ENCODE measurements around the gene MCOLN2. TPM values are rescaled to one million over a fixed set of nuclear protein-coding genes. Genes with fewer than 3 reads are reported as not detected.

Gene MCOLN2
- total RNA-seq, 2 experiments from 2014 or later, result 104 to 188 TPM

DNA sequence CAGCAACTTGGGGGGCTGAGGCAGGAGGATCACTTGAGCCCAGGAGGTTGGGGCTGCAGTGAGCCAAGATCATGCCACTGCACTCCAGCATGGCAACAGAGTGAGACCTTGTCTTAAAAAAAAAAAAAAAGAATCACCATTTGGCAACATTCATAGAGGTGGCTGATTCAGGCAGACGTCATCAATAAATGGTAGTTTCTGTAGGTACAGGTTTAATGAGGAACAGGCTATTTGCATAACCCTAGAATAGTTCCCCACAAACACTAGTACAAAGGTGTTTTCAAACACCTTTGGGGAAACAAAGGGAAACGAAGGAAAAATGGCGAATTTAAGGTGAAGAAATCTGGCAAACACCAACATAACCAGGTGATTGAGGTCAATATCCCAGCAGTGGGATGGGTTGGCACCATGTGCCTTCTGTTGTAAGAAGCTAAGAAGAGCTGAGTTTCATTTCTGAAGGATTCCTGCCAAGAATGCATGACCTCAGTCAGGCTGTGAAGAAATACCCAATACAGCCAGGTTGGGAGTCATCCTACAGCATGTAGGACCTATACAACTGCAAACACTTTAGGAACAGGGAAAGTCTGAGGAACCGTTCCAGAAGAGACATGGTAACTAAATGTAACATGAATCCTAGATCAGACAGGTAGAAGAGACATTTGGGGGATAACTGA, 109.5 kb downstream of the MCOLN2 start:
- Histone ChIP-seq H3K9me3 (ENCODE audit: low read length) (no peaks in the 10 kb centered on the region), H3K9me2 (ENCODE audit: insufficient read depth, low read length) (no peaks in the 10 kb centered on the region), H2AFZ (ENCODE audit: low read length) (no peak overlapping the region), H3K79me2 (ENCODE audit: insufficient read depth, low read depth, low read length) (no peaks in the 10 kb centered on the region), H3K4me1 (ENCODE audit: insufficient read depth, low read length, poor library complexity, severe bottlenecking) (no peaks in the 10 kb centered on the region), H3K36me3 (ENCODE audit: insufficient read depth, low read length) (no peaks in the 10 kb centered on the region), H3K4me3 (ENCODE audit: low read depth, low read length, poor library complexity, severe bottlenecking) (no peak overlapping the region), H3K4me2 (ENCODE audit: low read length) (no peak overlapping the region), H4K20me1 (ENCODE audit: insufficient read depth, low read length) (no peaks in the 10 kb centered on the region), H3K27ac (ENCODE audit: low read depth, low read length, poor library complexity, severe bottlenecking) (no peak overlapping the region)
- DNase-seq (ENCODE audit: low spot score), result no peak
- POLR2A ChIA-PET, result no interaction called here
- intact Hi-C loops (cut with micrococcal nuclease; ENCODE audit: unreplicated experiment), result no loop called here
- no TSS peak for BruUV-seq (replicated peaks)
- CTCF ChIA-PET (ENCODE audit: unreplicated experiment), result no interaction called here
- TF ChIP-seq EZH2phosphoT487 (IDR thresholded peaks at IDR 0.05; ENCODE audit: borderline replicate concordance, low read depth, low read length), result no peak
- TF ChIP-seq CTCF (conservative IDR thresholded peaks at IDR 0.05; ENCODE audit: low read length), result no peak

- no peaks in the 10 kb centered on the region for H4K20me1 ChIP-seq (ENCODE audit: insufficient read depth, low read length)
- 0 out of 2 replicates have a peak, but pooled peaks cover 4% of the 10 kb centered on the region for H3K9me3 ChIP-seq (ENCODE audit: low read length)
- H3K9me2 ChIP-seq (ENCODE audit: insufficient read depth, low read length), result no peaks in the 10 kb centered on the region
- H3K79me2 ChIP-seq (ENCODE audit: insufficient read depth, low read depth, low read length), result no peaks in the 10 kb centered on the region
- no peak for DNase-seq (ENCODE audit: low spot score)
- no peak overlapping the region for H3K27ac ChIP-seq (ENCODE audit: low read depth, low read length, poor library complexity, severe bottlenecking)
- BruUV-seq (replicated peaks), result no TSS peak
- CTCF ChIA-PET (ENCODE audit: unreplicated experiment), result no interaction called here
- intact Hi-C loops (cut with micrococcal nuclease; ENCODE audit: unreplicated experiment), result no loop called here
- no peak overlapping the region for H2AFZ ChIP-seq (ENCODE audit: low read length)
- H3K4me1 ChIP-seq (ENCODE audit: insufficient read depth, low read length, poor library complexity, severe bottlenecking), result no peaks in the 10 kb centered on the region
- no peaks in the 10 kb centered on the region for H3K36me3 ChIP-seq (ENCODE audit: insufficient read depth, low read length)
- POLR2A ChIA-PET, result interaction anchor here (0.9 to 1.0 kb wide), 2 partner anchors 12 to 344 kb away, joined by 3 read pairs; no protein-coding TSS in a partner anchor
- no peak overlapping the region for H3K4me3 ChIP-seq (ENCODE audit: low read depth, low read length, poor library complexity, severe bottlenecking)
- H3K4me2 ChIP-seq (ENCODE audit: low read length), result no peak overlapping the region
- no peak for TF ChIP-seq EZH2phosphoT487 (IDR thresholded peaks at IDR 0.05; ENCODE audit: borderline replicate concordance, low read depth, low read length)
- TF ChIP-seq CTCF (conservative IDR thresholded peaks at IDR 0.05; ENCODE audit: low read length), result no peak
These were observed 111.4 kb downstream of the MCOLN2 start for GRCh38 chr1:84885469-84885868.

- no TSS peak for BruUV-seq (replicated peaks)
- no peaks in the 10 kb centered on the region for H4K20me1 ChIP-seq (ENCODE audit: insufficient read depth, low read length)
- POLR2A ChIA-PET, result interaction anchor here (1.0 kb wide), 1 partner anchor 345 kb away, joined by 3 read pairs; no protein-coding TSS in a partner anchor
- H3K4me2 ChIP-seq (ENCODE audit: low read length), result no peak overlapping the region
- H3K4me1 ChIP-seq (ENCODE audit: insufficient read depth, low read length, poor library complexity, severe bottlenecking), result no peaks in the 10 kb centered on the region
- no peak overlapping the region for H3K4me3 ChIP-seq (ENCODE audit: low read depth, low read length, poor library complexity, severe bottlenecking)
- DNase-seq (ENCODE audit: low spot score), result no peak
- CTCF ChIA-PET (ENCODE audit: unreplicated experiment), result no interaction called here
- intact Hi-C loops (cut with micrococcal nuclease; ENCODE audit: unreplicated experiment), result no loop called here
- H2AFZ ChIP-seq (ENCODE audit: low read length), result no peak overlapping the region
- no peak overlapping the region for H3K27ac ChIP-seq (ENCODE audit: low read depth, low read length, poor library complexity, severe bottlenecking)
- 0 out of 2 replicates have a peak, but pooled peaks cover 4% of the 10 kb centered on the region for H3K9me3 ChIP-seq (ENCODE audit: low read length)
- H3K9me2 ChIP-seq (ENCODE audit: insufficient read depth, low read length), result no peaks in the 10 kb centered on the region
- H3K36me3 ChIP-seq (ENCODE audit: insufficient read depth, low read length), result no peaks in the 10 kb centered on the region
- no peaks in the 10 kb centered on the region for H3K79me2 ChIP-seq (ENCODE audit: insufficient read depth, low read depth, low read length)
- no peak for TF ChIP-seq EZH2phosphoT487 (IDR thresholded peaks at IDR 0.05; ENCODE audit: borderline replicate concordance, low read depth, low read length)
- TF ChIP-seq CTCF (conservative IDR thresholded peaks at IDR 0.05; ENCODE audit: low read length), result no peak
These were observed 112.1 kb downstream of the MCOLN2 start for GRCh38 chr1:84884671-84885389.
